CD4-positive, alpha-beta T cell treated with Interferon gamma for 1 hour (primary cell): ENCODE measurements around the gene METTL26.

Experiments
- DNase-seq: peaks from one replicate; pipeline ENCODE4 v3.0.0-alpha.2; 2020

Gene METTL26

DNA sequence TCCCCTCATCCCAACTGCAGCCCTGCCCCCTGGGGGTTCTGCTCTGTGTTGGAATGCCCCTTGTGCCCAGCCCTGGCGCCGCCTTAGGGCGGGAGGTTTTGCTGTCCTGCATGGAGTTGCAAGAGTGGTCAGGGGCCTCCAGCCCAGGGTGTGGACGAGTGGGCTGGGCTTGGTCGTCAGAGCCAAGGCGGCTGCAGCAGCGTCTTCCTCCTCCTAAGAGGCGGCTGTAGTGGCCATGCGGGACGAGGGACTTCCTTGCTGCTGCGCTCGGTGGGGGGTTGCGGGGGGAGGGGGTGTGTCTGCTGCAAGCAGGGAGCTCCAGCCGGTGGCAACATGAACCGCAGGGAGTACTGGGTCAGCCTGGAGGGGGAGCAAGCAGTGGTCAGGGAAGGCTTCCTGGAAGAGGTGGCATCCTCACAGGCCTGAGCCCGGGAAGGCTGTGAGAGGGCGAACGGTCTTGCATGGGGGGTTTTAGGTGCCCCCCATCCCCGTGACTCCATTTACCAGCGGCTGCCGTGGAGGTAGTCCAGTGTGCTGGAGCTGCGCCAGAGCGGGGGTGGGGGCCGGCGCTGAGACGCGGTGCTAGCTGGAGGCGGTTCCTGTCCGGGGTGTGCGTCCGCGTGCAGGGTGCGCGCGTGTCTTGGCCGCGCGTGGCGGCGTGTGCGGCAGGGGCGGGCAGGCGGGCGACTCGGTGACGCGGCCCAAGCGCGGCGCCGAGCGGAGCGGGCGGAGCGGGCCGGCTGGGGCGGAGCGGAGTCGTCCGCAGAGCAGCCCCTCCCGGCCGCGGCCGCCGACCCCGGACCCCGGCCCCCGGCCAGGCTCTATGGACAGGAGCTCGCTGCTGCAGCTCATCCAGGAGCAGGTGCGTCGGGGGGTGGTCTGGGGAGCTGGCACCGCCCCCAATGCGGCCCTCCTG, 39.1 kb upstream of the METTL26 start, which contains the start of gene RHBDL1:
Gene RHBDL1 (plus strand): TSS at position 704 of the 916 bp plus-strand sequence. CDS start 120 bp downstream, at position 824.
- no peak for DNase-seq

DNA sequence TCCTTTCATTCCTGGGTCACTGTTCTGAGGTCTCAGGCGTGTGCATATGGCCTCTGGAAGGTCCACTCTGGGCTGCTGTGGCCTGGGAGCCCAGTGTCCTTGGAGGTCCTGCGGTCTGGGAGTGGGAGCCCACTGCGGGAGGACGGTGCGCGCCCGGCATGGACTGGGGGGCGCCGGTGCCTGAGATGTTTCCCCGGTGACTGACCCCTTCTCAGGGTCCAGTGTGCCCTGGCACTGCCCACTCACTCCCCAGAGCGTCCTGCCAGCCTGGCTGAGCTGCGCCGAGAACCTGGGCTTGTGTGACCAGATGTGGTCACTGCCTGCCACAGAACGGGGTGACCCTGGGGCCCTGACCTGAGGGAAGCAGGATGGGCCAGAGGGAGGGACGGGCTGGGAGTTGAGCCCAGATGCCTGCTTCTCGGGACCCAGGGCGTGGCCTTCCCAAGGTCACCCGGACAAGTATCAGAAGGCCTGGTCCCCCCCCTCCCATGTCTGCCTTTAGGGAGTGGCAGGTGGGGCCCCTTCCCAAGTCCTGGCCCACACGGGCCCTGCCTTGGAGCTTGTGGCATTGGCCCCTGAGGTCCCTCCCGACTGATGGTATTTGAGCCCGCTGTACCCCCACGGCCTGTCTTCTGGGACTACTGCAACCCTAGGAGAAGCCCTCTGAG, 38.2 kb upstream of the METTL26 start:
- DNase-seq, result no peak

DNA sequence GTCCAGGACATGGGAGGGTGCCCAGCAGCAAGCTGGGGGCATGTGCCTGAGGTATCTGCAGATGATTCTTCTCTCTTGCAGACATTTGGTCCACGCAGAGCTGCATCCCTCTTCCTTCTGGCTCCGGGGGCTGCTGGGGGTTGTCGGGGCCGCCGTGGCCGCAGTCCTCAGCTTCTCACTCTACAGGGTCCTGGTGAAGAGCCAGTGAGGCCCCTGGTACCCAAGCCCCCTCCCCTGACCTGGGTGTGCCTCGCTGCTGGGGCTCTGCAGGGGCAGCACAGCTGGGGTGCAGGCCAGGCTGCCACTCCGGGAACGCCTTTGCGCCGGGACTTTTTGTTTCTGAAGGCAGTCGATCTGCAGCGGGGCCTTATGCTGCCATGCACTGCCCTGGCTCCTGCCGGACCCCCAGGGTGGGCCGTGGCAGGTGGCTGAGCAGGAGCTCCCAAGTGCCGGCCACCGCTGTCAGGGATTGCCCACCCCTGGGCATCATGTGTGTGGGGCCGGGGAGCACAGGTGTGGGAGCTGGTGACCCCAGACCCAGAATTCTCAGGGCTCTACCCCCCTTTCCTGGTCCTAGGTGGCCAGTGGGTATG, 37.4 kb upstream of the METTL26 start:
- DNase-seq, result no peak

DNA sequence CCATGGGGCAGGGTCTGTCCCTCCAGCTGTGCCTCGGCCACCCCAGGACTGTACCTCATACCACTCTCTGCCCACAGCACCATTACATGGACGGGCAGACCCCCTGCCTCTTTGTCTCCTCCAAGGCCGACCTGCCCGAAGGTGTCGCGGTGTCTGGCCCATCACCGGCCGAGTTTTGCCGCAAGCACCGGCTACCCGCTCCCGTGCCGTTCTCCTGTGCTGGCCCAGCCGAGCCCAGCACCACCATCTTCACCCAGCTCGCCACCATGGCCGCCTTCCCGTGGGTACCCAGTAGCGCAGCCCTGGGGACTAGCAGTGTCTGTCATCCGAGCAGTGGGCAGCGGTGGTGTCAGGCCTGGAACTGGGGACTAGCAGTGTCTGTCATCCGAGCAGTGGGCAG, 36.7 kb upstream of the METTL26 start:
- no peak for DNase-seq

DNA sequence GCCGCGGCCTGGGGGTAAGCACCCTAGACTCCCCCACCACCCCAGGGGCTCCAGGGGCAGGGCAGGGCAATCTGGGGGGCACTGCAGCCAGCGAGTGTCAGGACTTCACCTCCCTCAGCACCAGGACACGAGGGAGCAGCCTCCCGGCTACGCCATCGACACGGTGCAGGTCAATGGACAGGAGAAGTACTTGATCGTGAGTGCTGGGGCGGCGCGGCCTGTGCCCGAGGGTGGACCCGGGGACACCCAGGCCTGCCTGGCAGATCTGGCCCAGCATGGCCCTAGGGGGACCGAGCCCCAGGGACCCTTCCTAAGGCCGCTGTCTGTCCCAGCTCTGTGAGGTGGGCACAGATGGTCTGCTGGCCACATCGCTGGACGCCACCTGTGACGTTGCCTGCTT, 36.3 kb upstream of the METTL26 start:
- no peak for DNase-seq

DNA sequence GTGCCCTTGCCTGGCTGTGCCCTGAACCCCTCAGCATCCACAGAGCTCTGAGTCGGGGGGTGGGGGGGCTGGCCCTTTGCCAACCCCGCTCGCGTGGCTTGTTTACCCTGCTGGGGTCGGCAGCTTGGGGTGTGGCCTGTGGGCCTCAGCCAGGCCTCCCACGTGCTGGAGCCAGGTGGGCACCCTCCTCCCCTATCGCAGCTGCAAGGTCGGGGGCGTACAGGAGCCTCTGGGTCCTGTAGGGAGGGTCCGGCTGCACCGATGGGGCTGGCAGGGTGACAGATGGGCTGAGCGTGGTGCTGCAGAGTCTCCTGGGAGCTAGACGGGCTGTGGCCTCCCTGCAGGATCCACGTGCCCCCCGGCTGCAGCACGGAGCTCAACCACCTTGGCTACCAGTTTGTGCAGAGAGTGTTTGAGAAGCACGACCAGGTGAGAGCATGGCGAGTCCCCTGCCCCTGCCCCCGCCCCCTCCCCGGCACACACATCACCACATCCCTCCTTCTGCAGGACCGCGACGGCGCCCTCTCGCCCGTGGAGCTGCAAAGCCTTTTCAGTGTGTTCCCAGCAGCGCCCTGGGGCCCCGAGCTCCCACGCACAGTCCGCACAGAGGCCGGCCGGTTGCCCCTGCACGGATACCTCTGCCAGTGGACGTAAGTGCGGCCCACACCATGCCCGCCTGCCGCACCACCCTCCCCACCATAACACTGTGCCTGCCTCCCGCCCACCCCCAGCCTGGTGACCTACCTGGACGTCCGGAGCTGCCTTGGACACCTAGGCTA, 35.4 kb upstream of the METTL26 start:
- DNase-seq, result no peak

DNA sequence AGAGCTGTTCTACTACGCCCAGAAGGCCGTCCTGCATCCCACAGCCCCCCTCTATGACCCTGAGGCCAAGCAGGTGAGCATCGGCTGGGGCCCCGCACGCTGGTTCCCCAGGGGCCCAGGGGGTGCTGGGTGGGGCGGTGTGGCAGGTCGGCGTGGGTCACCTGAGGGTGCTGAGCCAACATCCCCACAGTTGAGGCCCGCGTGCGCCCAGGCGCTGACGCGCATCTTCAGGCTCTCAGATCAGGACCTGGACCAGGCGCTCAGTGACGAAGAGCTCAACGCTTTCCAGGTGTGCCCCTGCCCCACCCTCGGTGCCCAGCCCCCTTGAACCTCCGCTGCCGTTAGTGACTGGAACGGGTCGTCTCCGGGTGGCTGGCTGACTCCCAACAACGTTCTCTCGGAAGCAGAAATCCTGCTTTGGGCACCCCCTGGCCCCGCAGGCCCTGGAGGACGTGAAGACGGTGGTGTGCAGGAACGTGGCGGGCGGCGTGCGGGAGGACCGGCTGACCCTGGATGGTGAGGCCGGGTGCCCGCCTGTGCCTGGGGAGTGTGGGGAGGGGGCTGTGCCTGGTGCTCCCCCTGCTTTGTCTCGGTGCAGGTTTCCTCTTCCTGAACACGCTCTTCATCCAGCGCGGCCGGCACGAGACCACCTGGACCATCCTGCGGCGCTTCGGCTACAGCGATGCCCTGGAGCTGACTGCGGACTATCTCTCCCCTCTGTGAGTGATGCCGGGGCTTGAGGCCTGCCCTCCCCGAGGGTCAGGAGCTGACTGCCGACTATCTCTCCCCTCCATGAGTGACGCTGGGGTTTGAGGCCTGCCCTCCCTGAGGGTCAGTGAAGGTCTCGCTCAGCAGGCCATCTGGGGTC, 34.6 kb upstream of the METTL26 start:
- DNase-seq, result no peak

DNA sequence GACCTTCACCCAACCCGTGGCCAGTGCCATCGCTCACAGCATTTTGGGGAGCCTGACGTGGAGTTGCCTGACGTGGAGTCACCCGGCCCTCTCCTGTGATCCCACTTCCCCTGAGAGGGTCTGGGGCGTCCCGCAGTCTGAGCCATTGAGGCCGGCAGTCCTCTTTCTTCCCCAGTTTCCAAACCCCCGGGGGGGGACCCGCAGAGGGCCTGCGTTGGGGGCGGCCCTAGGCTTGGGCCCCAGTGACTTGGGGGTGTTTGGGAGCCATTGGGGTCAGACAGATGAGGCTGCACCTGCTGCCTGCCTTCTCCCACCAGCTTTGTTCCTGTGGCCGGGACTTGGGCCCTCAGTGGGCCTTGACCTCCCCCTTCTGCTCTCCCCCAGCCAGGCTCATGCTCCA, 33.6 kb upstream of the METTL26 start:
- DNase-seq, result no peak

DNA sequence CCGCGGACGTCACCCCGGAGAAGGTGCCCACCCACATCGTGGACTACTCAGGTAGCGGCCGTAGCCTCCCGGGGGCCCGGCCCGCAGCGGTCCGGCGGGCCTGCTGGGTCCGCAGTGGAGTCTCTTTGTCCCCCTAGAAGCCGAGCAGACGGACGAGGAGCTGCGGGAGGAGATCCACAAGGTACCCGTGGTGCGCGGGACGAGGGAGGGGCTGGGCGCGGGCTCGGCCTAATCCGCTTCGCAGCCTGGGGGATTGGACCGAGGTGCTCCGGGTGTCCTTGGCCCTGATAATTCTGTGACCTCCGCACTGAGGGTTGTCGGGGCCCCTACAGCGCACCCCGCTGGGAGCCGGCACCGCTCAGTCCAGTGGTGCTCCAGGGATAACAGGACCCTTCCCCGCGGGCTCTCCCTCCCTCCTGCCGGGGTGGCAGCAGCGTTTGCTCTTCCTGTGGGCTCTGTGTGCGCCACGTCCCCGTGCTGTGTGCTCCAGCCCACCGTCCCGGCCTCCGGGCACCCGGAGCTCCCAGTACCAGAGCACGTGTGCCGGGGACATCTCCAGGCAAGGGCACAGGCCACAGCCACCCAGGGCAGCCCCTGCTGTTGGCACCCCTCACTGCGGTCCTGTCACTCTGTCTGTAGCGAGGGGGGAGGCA, 32.5 kb upstream of the METTL26 start:
- DNase-seq, result no peak

DNA sequence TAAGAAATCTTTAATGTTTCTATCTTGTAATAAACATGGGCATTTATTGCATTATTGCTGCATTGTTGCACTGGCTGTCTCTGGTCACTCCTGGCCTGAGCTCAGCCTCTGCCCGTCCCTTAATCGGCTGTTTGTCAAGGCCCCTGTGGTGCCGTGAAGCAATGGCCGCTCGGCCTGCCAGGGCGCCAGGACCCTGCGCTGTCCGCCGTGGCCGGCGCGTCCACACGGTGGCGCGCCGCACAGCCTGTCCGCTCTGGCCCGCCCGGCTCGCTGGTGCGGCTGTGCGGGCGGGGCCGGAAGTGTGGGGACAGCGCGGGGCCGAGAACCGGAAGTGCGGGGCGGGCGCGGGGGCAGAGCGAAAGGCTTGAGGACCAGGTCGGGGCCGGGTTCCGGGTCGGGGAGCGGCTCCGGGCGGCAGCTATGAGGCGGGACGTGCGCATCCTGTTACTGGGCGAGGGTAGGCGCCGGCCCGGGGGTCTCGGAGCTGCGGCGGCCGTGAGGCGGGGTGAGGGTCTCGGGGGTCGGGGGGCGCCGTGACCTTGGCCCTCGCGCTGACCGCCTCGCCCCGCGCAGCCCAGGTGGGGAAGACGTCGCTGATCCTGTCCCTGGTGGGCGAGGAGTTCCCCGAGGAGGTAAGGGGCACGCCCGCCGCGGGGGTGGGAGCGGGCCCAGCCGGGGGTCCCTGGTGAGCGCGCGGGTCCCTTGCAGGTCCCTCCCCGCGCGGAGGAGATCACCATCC, 31.8 kb upstream of the METTL26 start, which contains the start of gene RHOT2:
Gene RHOT2 (plus strand): TSS at position 353 of the 739 bp plus-strand sequence. CDS start 68 bp downstream, at position 421.
- DNase-seq, result peak; percentile 93

DNA sequence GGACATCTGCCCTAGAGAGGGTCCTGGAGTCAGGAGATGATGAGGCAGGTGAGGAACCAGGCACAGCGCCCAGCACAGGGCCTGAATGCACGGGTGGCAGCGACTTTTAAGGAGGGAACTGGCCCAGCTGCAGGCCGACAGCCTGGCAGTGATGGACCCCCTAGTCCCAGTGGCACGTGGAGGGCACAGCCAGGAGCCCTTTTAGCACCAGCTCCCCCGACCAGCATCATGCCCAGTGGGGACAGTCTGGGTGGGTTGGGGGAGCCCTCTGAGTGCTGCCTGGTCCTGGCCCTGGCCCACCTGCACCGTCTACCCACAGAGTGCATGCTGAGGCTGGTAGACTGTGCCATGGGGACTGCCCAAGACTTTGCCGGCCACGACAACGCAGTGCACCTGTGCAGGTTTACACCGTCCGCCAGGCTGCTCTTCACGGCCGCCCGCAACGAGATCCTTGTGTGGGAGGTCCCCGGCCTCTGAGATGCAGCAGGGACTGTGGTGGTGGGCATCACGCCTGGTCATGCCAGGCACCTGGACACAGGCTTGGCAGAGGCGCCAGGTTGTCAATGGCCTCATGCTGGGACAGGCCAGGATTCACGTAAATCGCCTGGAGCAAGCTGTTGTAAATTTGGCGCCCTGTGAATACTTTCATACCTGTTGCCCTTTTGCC, 31.1 kb upstream of the METTL26 start:
- DNase-seq, result no peak

DNA sequence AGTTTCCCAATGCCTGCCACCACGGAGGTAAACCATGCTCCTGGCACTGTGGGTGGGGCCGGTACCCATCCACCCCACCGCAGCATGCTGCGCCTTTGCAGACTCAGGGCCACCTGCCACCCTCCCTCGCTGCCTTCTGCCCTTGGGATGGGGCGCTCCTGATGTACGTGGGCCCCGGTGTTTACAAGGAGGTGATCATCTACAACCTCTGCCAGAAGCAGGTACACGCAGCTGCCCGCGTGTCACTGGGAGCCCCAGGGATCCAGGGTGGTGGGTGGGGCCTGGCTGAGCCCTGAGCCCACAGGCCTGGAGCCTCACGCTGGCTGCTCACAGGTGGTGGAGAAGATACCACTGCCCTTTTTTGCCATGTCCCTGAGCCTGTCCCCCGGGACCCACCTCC, 30.5 kb upstream of the METTL26 start:
- DNase-seq, result no peak

DNA sequence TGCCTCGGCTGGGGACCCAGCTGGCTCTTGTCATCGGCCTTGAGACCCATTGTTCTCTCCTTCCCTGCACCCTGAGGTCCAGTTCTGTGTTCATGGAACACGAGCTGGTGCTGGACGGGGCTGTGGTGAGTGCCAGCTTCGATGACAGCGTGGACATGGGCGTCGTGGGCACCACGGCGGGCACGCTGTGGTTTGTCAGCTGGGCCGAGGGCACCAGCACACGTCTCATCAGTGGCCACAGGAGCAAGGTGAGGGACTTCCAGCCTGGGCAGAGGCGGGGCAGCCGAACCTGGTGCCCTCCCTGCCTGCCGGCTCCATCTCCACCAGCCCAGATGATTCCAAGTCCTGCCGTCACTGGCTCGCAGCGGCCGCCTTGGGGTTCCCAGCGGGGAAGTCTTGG, 26.5 kb upstream of the METTL26 start:
- no peak for DNase-seq

DNA sequence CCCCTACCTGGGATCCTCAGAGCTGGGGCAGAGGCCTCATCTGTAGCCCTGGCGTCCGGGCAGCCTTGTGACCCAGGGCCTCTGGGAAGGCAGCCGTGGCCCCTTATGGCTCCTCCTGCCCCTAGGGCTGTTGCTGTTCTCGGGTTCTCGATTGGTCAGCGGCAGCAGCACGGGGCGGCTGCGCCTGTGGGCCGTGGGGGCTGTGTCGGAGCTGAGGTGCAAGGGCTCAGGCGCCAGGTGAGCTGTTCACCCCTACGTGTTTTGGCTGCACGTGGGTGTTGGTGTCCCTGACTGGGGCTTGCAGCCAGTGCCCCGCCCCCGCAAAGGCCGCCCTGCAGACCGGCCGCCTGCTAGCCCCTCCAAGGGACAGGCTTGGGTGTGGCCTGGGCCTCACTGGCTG, 26.0 kb upstream of the METTL26 start:
- no peak for DNase-seq

DNA sequence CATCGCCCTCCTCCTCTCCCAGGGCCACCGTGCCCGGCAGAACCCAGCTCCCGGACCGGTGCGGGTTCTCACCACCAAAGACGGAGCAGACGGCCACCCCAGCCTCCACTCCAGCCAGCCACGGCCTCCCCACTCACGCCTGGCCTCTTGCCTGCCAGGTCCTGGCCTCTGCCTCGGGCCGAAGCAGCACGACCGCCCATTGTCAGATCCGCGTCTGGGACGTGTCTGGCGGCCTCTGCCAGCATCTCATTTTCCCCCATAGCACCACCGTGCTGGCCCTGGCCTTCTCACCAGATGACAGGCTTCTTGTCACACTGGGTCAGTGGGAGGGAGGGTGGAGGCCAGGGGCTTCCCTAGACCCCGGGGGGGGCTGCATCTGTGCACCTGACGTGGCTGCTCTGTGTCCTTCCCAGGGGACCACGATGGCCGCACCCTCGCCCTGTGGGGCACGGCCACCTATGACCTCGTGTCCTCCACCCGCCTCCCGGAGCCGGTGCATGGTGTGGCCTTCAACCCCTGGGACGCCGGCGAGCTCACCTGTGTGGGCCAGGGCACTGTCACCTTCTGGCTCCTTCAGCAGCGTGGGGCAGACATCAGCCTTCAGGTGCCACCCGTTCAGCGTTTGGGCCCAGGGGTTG, 25.2 kb upstream of the METTL26 start:
- DNase-seq, result no peak

DNA sequence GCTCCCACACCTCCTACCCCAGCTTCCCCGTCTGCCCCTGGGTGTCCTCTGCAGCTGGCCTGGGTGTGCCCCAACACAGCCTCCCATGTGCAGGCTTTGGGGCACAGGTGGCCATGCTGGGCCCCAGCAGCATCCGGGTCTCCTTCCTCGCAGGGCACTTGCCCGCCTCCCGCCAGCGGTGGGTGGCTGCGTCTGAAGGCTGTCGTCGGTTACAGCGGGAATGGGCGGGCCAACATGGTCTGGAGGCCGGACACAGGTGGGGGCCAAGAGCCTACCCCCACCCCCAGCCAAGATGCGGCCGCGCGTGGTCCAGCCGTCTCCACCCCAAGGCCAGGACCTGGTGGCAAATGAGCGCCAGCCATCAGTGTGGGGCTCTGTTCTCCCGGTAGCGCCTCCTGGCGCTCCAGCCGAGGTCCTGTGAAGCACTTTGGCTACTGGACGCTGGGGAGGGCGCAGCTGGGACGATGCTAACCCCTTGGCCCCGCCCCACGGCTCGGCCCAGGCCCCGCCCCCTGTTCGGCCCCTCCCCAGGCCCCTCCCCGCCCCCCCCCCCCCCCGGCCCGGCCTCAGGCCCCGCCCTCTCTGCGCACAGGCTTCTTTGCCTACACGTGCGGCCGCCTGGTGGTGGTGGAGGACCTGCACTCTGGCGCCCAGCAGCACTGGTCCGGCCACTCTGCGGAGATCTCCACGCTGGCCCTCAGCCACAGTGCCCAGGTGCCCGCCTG, 24.5 kb upstream of the METTL26 start:
- DNase-seq, result peak; percentile 78

DNA sequence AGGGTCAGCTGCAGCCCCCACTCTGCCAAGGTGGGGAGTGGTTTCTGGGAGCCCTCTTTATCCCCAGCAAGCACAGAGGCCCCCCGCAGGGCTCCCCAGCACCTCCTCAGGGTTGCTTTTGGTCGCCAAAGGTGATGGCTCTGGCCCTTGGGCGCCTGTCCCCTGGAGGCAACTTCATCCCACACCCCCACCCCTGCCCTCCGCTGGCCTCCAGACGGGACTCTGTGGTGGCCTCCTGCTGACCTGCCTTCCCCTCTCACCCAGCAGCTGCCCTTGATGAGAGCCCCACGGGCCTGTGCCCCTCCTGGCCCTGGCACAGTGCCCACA, 24.0 kb upstream of the METTL26 start:
- no peak for DNase-seq

DNA sequence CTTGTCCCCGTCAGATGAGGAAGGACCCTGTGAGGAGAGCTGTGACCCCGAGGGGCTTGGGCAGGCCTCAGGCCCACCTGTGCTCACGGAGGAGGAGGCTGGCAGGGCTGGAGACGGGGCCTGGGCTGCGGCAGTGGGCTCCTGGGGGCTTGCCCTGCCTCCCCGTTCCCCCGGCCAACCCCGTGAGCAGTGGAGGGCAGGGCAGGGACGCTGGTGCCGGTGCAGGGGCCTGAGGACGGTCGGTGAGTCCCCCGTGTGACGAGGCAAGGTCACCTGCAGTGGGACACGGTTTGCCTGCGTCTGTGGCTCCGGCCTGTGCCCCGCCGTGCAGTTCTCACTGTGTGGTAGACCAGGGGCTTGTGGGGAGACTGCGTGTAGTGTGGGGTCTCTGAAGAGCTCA, 23.5 kb upstream of the METTL26 start:
- no peak for DNase-seq
